Activated CD4-positive, alpha-beta T cell treated with anti-CD3 and anti-CD28 coated beads, Interleukin-2, amount 50 U/mL, for 1 hour (primary cell): ENCODE data around the gene PLXNB1.
"Not testable (repeated sequence)": the region's sequence is repeated elsewhere in the genome, so short reads cannot be mapped to it uniquely, and the experiment has no call there.

Source experiments
- DNase-seq: peaks from one replicate; pipeline ENCODE4 v3.0.0-alpha.2; 2020

PLXNB1 gene, protein sequence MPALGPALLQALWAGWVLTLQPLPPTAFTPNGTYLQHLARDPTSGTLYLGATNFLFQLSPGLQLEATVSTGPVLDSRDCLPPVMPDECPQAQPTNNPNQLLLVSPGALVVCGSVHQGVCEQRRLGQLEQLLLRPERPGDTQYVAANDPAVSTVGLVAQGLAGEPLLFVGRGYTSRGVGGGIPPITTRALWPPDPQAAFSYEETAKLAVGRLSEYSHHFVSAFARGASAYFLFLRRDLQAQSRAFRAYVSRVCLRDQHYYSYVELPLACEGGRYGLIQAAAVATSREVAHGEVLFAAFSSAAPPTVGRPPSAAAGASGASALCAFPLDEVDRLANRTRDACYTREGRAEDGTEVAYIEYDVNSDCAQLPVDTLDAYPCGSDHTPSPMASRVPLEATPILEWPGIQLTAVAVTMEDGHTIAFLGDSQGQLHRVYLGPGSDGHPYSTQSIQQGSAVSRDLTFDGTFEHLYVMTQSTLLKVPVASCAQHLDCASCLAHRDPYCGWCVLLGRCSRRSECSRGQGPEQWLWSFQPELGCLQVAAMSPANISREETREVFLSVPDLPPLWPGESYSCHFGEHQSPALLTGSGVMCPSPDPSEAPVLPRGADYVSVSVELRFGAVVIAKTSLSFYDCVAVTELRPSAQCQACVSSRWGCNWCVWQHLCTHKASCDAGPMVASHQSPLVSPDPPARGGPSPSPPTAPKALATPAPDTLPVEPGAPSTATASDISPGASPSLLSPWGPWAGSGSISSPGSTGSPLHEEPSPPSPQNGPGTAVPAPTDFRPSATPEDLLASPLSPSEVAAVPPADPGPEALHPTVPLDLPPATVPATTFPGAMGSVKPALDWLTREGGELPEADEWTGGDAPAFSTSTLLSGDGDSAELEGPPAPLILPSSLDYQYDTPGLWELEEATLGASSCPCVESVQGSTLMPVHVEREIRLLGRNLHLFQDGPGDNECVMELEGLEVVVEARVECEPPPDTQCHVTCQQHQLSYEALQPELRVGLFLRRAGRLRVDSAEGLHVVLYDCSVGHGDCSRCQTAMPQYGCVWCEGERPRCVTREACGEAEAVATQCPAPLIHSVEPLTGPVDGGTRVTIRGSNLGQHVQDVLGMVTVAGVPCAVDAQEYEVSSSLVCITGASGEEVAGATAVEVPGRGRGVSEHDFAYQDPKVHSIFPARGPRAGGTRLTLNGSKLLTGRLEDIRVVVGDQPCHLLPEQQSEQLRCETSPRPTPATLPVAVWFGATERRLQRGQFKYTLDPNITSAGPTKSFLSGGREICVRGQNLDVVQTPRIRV (N-terminal part only)

DNA sequence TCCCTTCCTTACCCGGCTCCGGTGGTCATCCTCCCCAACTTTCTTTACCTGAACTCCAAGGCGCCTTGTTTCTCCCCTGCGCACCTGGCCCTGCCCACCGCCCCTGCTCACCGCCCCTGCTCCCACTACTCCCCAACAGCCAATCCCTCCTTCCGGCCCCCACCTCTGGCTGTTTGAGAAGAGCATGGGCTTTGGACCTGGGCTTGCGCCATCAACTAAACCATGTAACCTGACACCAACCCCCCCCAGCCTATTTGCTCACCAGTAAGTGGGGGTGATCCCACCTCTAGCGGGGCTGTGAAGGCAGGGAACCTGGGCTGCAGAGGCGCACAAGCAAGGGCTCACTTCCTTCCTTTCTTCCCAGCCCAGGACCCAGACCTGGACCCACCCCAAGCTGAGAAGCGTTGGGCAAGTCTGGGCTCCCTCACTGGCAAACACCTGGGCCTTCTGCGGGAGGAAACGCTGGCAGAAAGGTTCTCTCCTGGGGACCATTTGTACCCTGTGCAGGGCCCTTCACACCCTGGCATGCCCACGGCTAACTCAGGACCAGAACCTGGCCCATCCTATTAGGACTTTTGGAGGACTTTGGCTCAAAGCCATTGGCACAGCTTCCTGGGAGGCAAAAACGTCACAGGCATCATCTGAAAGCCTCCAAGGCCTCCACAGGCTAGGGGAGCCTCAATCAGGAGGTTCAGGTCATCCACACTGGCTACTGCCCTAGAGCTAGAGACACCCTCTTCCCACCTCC, at the start of gene PLXNB1:
Gene PLXNB1, minus strand, starts transcription at position 127 of the 748 bp plus-strand sequence. CDS start 5,475 bp downstream, outside the sequence.
- DNase-seq: no peak

DNA sequence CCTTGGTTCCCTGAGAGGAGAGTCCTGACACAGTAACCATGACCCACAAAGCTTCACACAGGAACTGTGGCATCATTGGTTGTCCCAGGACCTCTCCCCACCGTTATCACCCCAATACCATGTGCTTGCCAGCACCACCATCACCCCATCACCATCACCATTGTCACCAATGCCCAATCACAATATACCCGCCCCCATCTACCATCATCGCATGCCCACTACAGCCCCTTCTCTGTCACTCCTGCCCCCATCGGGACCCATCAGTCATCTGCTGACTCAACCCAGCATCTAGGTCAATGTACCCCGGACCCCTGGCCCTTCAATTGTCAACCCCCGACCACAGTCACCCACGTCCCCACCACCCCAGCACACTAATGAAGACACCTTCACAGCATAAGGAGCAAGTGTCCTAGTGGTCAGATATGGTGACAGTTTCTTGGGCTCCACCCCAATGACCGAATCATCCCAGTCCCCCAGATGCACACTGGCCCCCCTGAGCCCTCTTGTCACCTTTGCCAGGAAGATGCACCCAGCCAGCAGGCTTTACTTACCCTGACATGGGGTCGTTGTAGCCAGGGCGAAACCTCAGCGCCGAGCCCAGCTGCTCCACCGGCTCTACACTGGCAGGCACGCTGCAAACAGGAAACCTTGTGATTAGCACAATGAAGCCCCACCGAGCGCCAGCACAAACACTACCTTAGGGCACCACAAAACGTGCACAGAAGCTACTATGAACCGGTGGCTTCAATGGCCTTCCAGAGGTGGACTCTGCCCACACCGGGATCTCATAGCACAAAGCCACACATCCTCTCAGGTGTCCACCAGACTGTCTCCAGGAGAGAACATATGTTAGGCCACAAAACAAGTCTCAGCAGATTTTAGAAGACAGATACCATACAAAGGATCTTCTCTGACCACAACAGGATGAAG, 49.0 kb upstream of the PLXNB1 start:
- peak; percentile 53 for DNase-seq

DNA sequence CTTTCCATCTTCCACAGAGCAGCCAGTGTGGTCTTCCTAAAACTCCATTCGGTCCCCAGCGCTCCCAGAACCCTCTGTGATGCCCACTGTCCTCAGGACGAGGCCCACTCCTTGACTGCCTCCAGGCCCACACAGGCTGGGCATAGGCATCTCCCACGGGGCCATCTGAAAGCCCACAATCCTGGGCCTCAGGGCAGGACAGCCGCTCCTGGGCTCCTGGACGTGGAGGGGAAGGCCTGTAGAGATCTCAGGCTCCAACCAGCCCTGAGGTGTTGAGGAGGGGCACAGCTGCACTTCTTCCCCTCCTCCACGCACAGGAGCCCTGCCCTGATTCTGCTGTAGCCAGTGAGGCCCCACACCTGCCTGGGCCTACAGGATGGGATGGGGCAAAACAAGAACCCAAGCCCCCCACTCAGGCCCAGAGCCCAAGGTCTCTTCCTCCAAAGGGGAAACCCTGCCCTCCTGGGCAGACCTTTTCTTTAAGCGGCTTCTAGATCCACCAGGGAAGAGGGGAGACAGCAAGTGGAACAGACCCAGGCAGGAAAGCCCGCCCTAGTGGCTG, 48.2 kb upstream of the PLXNB1 start:
- DNase-seq: no peak

DNA sequence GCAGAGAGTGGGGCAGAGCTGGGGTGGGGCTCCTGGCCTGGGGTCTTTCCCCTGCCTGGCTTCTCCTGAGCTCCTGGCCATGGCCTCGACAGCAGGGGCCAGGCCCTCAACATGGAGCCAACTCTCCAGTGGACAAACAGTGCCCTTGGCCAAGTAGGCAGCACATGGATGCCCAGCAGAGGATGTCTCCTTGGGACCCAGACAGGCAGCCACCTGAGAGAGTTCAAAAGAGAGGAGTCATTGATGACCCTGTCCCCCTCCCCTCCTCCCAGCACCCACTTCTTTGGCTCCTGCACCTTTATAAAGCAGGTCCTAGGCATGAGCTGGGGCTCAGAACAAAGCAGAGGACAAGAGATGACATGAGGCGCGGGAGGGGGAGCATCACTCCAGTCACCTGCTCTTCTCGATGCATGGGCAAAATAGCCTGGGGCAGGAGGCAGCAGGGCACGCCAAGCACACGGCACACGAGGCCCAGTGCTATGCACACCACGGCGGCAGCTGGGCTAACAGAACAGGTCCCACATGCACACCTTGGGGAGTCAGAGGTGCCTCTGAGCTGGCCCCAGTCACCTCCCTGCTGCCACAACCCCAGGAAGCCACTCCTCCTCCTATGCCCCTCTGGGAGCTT, 46.7 kb upstream of the PLXNB1 start:
- DNase-seq: no peak

DNA sequence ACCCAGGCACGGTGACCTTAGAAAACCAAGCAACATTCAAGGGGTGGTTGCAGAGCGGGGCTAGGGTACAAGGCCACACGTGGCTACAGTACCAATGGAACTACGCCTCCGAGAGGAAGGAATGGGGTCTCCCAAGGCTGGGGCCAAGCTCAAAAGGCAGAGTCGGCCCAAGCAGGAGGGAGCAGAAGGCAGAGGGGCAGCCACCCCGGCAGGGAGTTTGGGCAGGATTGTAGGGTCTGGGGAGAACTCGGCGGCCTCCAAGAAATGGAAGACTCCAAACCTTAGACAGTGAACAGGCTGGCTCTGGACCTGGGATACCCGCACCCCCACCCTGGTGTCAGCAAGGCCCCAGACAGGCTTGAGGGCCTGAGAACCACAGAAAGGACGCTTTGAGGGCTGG, 45.3 kb upstream of the PLXNB1 start:
- no peak for DNase-seq

DNA sequence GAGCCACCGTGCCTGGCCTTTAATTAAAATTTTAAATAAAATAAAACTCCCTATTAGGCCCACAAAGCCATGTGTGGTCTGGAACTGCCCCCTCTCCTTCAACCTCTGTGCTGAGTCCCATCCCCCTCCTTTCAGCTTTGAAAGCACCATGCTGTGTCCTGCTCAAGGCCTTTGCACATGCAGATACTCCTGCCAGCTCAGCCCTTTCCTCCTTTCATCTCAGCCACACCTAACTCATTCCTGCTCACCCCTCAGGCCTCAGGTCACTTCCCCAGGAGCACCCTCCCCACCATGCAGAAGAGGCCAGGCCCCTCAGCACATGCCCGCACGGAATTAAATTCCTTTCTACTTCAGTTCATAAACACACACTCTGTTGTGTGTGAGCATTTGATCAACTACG, 44.7 kb upstream of the PLXNB1 start:
- DNase-seq: no peak

DNA sequence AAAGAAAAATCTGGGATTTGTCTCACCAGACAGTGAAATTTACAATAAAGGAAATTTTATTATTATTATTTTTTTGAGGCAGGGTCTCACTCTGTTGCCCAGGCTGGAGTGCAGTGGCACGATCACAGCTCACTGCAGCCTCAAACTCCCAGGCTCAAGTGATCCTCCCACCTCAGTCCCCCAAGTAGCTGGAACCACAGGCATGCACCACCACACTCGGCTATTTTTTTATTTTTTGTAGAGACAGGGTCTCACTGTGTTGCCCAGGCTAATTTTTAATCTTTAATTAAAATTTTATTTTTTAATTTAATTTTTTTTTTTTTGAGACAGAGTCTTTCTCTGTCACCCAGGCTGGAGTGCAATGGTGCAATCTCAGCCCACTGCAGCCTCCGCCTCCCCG, 44.1 kb upstream of the PLXNB1 start:
- DNase-seq: not testable (repeated sequence)

DNA sequence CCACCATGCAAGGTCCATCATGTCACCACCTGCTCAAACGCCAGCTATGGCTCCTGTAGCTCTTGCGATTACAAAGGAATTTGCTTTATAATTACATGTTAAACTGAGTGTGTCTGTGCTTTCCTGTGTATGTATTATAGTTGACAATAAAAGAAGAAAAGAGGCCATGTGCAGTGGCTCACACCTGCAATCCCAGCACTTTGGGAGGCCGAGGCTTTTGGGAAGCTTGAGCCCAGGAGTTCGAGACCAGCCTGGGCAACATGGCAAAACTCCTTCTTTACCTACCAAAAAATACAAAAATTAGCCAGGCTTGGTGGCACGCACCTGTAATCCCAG, 43.7 kb upstream of the PLXNB1 start:
- DNase-seq: no peak

DNA sequence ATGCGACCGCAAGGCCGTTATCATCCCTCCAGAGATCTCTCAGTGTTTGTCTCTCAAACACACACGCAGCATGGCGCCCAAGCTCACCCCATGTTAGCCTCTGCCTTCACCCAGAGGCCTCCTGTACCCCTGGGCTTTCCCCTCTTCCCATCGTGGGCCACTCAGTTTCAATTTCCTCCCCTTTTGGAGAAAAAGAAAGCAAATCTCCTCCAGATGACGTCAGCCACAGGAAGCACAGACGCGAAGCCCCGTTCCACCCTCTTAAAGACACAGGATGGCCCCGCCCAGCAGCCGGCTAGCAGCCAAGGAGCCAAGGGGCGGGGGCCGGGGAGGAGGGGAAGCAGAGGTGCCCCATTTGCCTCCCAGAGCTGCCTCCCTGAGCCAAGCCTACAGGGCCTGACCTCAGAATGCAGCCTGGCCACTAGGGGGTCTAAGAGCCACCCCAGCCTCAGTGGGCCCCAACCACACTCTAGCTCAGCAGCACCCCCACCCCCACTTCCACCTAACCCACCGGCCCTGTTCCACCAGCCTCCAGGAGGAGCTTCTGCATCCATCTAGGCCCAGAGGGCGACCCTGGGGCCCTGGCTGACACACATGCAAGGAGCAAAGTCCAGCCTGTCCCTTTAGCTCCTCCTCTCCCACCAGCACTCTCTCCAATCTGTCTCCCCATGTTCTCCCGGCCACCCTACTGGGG, 43.2 kb upstream of the PLXNB1 start:
- peak; percentile 93 for DNase-seq

DNA sequence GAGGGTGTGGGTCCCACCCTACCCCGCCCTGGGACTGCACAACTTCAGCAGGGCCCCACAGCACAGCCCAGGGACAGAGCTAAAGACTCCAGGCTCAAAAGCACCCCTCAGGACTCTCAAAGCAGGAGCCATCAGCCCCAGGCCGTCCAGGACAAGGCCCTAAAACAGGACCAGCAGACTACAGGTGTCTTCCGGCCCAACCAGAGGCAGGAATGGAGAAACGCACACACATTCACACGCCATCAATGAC, 42.7 kb upstream of the PLXNB1 start:
- DNase-seq: no peak

DNA sequence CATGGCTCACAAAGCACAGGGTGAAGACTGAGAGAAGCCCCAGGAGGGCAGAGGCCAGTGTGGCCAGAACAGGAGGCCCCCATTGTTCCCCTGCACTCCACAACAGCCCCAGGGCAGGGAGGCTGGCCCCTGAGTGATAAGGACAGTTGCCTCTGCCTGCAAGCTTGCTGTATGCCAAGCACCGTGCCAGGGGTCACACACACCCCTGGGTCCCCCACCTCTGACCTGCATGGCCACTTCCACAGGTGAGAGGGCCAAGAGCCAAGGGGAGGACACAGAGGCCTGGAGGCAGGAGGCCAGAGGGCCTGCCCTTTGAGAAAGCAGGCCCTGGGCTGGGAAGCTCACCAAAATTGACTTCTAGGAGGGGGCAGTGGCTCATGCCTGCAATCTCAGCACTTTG, 40.4 kb upstream of the PLXNB1 start:
- no peak for DNase-seq

DNA sequence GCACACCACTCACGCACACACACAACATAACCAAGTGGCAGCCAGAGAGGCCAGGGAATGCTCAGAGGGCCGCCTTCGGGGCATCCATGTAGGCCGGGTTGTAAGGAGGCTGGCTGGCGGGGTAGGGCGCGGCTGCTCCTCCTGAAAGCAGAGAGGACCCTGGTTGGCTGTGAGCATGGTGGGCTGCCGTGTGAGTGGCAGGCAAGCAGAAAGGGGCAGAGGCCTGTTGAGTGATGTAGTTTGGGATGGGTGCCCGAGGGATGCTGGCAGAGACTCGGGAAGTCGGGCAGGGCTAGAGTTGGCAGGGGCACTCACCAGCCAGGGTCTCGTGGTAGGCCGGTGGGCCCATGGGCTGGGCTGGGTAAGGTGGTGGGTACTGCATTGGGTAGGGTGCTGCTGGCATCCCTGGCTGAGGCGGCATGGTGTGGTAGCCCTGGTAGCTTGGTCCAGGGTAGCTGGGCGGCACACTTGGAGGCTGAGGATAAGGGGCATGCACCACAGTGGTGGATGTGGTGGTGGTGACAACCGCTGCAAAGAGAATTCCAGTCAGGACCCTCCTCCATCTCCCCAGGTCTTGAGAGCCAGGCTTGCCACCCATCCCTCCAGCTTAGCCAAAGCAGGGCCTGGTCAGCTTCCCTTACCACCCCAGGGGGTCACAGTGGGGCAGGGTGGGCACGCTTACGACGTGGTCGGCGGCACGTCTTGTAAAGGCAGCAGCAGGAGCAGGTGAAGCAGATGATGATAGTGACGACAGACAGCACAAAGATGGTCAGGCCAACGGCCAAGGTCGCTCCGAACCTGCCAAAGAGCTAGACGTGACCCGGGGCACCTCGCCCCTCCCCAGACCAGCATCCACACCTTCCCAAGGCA, 39.4 kb upstream of the PLXNB1 start:
- DNase-seq: no peak

DNA sequence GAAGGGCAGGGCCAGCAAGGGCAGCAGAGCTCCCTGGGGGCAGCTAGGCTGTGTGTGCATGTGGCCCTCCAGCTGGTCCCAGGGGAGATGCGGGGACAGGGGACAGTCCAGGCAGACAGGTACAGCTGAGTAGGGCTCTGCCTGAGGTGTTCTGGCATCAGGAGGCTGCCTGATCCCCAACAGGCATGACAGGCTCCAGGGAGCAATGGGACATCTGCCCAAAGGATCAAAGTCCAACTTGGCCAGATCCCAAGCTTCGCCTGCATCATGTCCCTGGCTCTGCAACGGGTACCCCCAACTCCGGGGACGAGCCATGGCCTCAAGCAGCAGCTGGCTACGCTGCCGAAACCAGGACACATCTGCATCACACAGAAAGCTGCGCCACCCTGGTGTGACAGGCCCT, 38.4 kb upstream of the PLXNB1 start:
- DNase-seq: no peak

DNA sequence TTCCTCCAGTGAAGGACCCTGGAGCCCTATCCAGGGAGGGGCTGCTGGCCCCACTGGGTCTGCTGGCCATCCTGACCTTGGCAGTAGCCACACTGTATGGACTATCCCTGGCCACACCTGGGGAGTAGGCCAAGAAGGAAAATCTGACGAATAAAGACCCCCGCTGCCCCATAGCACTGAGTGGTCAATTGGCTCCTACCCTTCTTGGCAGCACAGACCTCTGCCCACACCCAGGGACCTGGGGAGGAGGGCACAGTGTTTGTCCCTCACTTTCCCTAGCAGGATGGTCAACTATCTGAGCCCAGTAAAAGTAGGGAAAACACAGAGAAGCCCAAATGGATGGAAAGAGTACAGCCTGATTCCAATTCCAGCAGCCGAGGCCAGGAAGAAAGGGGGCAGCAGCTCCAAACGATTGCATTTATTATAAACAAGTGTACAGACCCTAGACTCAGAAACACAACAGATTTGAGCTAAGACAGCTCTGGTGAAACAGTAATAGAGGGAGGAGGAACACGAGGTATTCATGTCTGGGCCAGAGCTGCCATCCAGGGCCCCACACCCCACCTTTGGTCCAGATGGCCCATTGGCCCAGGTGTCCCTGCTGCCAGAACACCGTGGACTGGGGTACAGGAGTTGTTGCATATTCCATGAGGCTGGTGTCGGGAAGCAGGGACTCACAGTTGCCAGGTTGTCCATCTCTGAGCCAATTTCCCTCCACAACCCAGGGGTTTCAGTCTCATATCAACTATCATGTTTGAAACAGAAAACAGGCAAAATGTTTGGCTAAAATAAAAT, 37.8 kb upstream of the PLXNB1 start:
- no peak for DNase-seq

DNA sequence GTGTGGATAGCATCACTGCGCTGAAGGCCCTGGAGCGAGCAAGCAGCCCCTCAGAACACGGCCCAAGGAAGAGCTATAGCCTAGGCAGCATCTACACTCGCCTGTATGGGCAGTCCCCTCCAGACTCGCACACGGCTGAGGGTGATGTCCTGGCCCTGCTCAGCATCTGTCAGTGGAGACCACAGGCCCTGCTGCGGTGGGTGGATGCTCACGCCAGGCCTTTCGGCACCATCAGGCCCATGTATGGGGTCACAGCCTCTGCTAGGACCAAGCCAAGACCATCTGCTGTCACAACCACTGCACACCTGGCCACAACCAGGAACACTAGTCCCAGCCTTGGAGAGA, 37.2 kb upstream of the PLXNB1 start:
- DNase-seq: no peak

DNA sequence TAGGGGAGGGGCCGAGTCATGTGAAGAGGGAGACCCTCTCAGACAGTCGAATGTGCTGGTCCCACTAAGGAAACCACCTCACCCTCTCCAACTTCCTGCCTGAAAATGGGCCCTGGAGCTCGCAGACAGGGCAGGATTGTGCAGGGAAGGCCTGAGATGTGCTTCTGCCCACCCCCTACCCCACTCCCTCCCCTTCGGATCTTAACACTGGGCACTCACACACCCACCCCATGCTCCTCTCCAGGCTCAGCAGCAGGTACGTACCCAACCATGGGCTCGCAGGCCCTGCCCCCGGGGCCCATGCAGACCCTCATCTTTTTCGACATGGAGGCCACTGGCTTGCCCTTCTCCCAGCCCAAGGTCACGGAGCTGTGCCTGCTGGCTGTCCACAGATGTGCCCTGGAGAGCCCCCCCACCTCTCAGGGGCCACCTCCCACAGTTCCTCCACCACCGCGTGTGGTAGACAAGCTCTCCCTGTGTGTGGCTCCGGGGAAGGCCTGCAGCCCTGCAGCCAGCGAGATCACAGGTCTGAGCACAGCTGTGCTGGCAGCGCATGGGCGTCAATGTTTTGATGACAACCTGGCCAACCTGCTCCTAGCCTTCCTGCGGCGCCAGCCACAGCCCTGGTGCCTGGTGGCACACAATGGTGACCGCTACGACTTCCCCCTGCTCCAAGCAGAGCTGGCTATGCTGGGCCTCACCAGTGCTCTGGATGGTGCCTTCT, 36.7 kb upstream of the PLXNB1 start:
- peak; percentile 23 for DNase-seq

DNA sequence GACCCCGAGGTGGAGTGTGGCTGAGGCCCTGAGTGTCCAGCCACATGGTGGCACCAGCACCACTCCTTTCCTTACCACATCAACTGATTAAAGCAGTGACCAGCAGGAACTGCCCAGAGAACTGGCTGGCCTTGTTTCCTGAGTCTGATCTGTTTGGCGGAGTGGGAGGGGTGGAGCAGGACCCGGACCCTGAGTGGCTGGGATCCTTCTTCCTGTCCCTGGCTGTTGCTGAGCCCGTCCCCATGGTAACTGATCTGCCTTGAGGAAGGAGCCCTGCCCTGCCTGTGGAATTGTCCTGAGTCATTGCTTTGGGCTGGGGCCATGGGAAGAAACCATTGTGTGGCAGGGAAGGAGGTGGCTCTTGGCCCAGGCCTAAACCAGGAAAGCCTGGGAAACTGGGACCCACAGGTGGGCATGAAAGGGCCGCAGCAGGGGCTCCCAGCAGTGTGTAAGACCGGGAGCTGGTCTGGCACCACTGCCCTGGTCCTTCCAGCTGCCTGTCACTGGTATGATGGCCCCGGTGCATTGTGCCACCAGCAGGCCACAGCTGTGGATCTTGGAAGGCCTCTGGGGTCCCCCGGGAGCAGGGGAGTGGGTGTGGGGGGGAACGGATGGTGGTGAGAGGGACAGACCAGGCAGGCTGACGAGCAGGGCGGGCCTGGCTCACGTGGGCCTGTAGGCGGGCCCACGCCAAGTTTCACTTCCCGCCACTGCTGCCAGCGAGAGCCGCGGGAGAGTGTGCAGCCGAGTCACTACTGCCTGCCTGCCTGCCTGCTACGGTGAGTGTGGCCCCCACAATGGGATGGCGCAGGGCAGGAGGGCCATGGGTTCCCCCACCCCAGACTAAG, 35.9 kb upstream of the PLXNB1 start:
- peak; percentile 73 for DNase-seq
